NCI-H82 treated with DMSO at 0.1 percent for 48 hours (cell line): ENCODE data around the gene MTF1.

Experiments
- DNase-seq: peaks from one replicate; lab custom pipeline; 2025; ENCODE audit not compliant: unreplicated experiment; lab: John Stamatoyannopoulos, UW

MTF1 gene

GRCh38 chr1:37868466-37868865 is 9.1 kb upstream of the MTF1 start:
- DNase-seq: no peak

- DNase-seq: no peak
These were observed 8.4 kb upstream of the MTF1 start for GRCh38 chr1:37867784-37868183.

- DNase-seq: no peak
These were observed 7.1 kb upstream of the MTF1 start for GRCh38 chr1:37866491-37866890.

GRCh38 chr1:37865348-37866120 is 6.1 kb upstream of the MTF1 start:
- DNase-seq: no peak

GRCh38 chr1:37862330-37862729 is 2.9 kb upstream of the MTF1 start:
- DNase-seq: no peak

GRCh38 chr1:37861151-37861550 is 1.8 kb upstream of the MTF1 start:
- no peak for DNase-seq

GRCh38 chr1:37860346-37860666 is 914 bp upstream of the MTF1 start:
- DNase-seq: no peak

- no peak for DNase-seq
These were observed 373 bp downstream of the MTF1 start for GRCh38 chr1:37858931-37859506.

GRCh38 chr1:37854406-37854805 is 5.0 kb downstream of the MTF1 start:
- no peak for DNase-seq

- no peak for DNase-seq
These were observed 6.2 kb downstream of the MTF1 start for GRCh38 chr1:37853157-37853556.

- no peak for DNase-seq
These were observed 7.6 kb downstream of the MTF1 start for GRCh38 chr1:37851782-37852210.

GRCh38 chr1:37851262-37851661 is 8.1 kb downstream of the MTF1 start:
- DNase-seq: no peak

- no peak for DNase-seq
These were observed 8.9 kb downstream of the MTF1 start for GRCh38 chr1:37850352-37850955.

- DNase-seq: no peak
These were observed 9.9 kb downstream of the MTF1 start for GRCh38 chr1:37849480-37849879.

- no peak for DNase-seq
These were observed 12.6 kb downstream of the MTF1 start for GRCh38 chr1:37846647-37847339.

- no peak for DNase-seq
These were observed 13.6 kb downstream of the MTF1 start for GRCh38 chr1:37845786-37846185.

- DNase-seq: no peak
These were observed 14.2 kb downstream of the MTF1 start for GRCh38 chr1:37845049-37845646.

GRCh38 chr1:37844536-37844935 is 14.9 kb downstream of the MTF1 start:
- DNase-seq: no peak

GRCh38 chr1:37841652-37842051 is 17.7 kb downstream of the MTF1 start:
- DNase-seq: no peak

GRCh38 chr1:37840711-37841110 is 18.7 kb downstream of the MTF1 start:
- no peak for DNase-seq

- no peak for DNase-seq
These were observed 19.7 kb downstream of the MTF1 start for GRCh38 chr1:37839676-37840075.

GRCh38 chr1:37836788-37837187 is 22.6 kb downstream of the MTF1 start:
- no peak for DNase-seq
